Liver (tissue), 9 donors: ENCODE results near the gene ADAMTS1. TPM values are rescaled to one million over a fixed set of nuclear protein-coding genes. Genes with fewer than 3 reads are reported as not detected.

Experiments
- DNase-seq: peaks from one replicate; pipeline ENCODE4 v3.0.0-alpha.2; 2017; ENCODE audit warnings: low spot score
- H3K27ac ChIP-seq, 2 donors: one replicate each; pipeline ENCODE4 v1.7.0; 2013; ENCODE audit warnings: inconsistent platforms in 2 of 2, low read length in 2 of 2, control low read depth in 1 of 2, low read depth in 1 of 2, mild to moderate bottlenecking in 1 of 2
- H3K27me3 ChIP-seq, 4 donors: one replicate each; pipeline versions ENCODE4 v1.6.1 to v1.7.0; 2013; ENCODE audit warnings: low read length in 3 of 4, inconsistent platforms in 1 of 4, mild to moderate bottlenecking in 1 of 4, moderate library complexity in 1 of 4; ENCODE audit not compliant: control insufficient read depth in 4 of 4, insufficient read depth in 4 of 4
- H3K36me3 ChIP-seq, 4 donors: one replicate each; pipeline versions ENCODE4 v1.6.1 to v1.7.0; 2013; ENCODE audit warnings: low read length in 3 of 4, mild to moderate bottlenecking in 3 of 4, low read depth in 1 of 4, moderate library complexity in 1 of 4; ENCODE audit not compliant: control insufficient read depth in 4 of 4, insufficient read depth in 3 of 4
- H3K4me1 ChIP-seq, 4 donors: one replicate each; pipeline versions ENCODE4 v1.6.1 to v1.7.0; 2013; ENCODE audit warnings: low read length in 3 of 4, mild to moderate bottlenecking in 3 of 4, moderate library complexity in 1 of 4; ENCODE audit not compliant: control insufficient read depth in 4 of 4, insufficient read depth in 4 of 4
- H3K4me3 ChIP-seq, 3 donors: one replicate each; pipeline versions ENCODE4 v1.6.1 to v1.7.0; 2013; ENCODE audit warnings: low read length in 3 of 3, control low read depth in 1 of 3, low read depth in 1 of 3, mild to moderate bottlenecking in 1 of 3
- H3K9ac ChIP-seq, 2 donors: one replicate each; pipeline ENCODE4 v1.7.0; 2013; ENCODE audit warnings: low read length in 2 of 2, mild to moderate bottlenecking in 2 of 2, moderate library complexity in 2 of 2, control low read depth in 1 of 2, low read depth in 1 of 2
- H3K9me3 ChIP-seq, 4 donors: one replicate each; pipeline versions ENCODE4 v1.6.1 to v1.7.0; 2013; ENCODE audit warnings: low read length in 3 of 4; ENCODE audit not compliant: control insufficient read depth in 4 of 4
- FOXA1 ChIP-seq: IDR thresholded peaks from 2 replicates; pipeline ENCODE4 v1.6.1; 2016; ENCODE audit warnings: antibody characterized with exemption
- FOXA2 ChIP-seq: IDR thresholded peaks from 2 replicates; pipeline ENCODE4 v1.6.1; 2016; ENCODE audit warnings: antibody characterized with exemption
- GABPA ChIP-seq, 2 donors: IDR thresholded peaks in 1 of 2; conservative IDR thresholded peaks in 1 of 2; 2 replicates each; pipeline ENCODE4 v1.6.1; 2016; ENCODE audit warnings: antibody characterized with exemption in 2 of 2, mild to moderate bottlenecking in 1 of 2, moderate library complexity in 1 of 2
- HNF4A ChIP-seq, 2 donors: conservative IDR thresholded peaks; 2 replicates each; pipeline ENCODE4 v1.6.1; 2016; ENCODE audit warnings: antibody characterized with exemption in 2 of 2, mild to moderate bottlenecking in 2 of 2
- HNF4G ChIP-seq: IDR thresholded peaks from 2 replicates; pipeline ENCODE4 v1.6.1; 2016; ENCODE audit warnings: antibody characterized with exemption
- JUND ChIP-seq, 2 donors: IDR thresholded peaks; 2 replicates each; pipeline ENCODE4 v1.6.1; 2016; ENCODE audit warnings: antibody characterized with exemption in 2 of 2
- NR2F2 ChIP-seq: IDR thresholded peaks from 2 replicates; pipeline ENCODE4 v1.6.1; 2016; ENCODE audit warnings: antibody characterized with exemption
- RAD21 ChIP-seq, 2 donors: IDR thresholded peaks; 2 replicates each; pipeline ENCODE4 v1.6.1; 2016; ENCODE audit warnings: antibody characterized with exemption in 2 of 2, mild to moderate bottlenecking in 2 of 2
- RXRA ChIP-seq, 2 donors: IDR thresholded peaks; 2 replicates each; pipeline ENCODE4 v1.6.1; 2017 to 2018; ENCODE audit warnings: antibody characterized with exemption in 2 of 2, mild to moderate bottlenecking in 1 of 2
- SP1 ChIP-seq: IDR thresholded peaks from 2 replicates; pipeline ENCODE4 v1.6.1; 2018; ENCODE audit warnings: antibody characterized with exemption, mild to moderate bottlenecking
- WGBS: extraction: QIAGEN DNeasy Blood & Tissue Kit; methylation state at CpG from one replicate; pipeline ENCODE4 v1.1.7; 2013; 5-methylcytosine and 5-hydroxymethylcytosine counted together
- polyA plus RNA-seq, 2 donors: library from polyadenylated mRNA; stranded (reverse) in 1 of 2; unstranded in 1 of 2; fragments of 200-250 nt in 1 of 2; fragments of >200 nt in 1 of 2; fragmentation: Nextera tagmentation in 1 of 2; extraction: Ambion mirVana in 1 of 2; gene quantifications; one replicate each; pipeline versions ENCODE4 v1.2.1 to v1.2.3, GENCODE V29; 2013 to 2015
- total RNA-seq, 2 donors: library from RNA; depleted of rRNA; stranded (reverse); fragments of >200 nt; gene quantifications; one replicate each; pipeline ENCODE4 v1.2.3, GENCODE V29; 2014
- TF ChIP-seq, protein P1 (sequence below): fragments of 150-350 bp; IDR thresholded peaks from 2 replicates; pipeline ENCODE4 v1.5.1; 2017; ENCODE audit warnings: improper control_type of control experiment, low read depth, low read length; ENCODE audit not compliant: missing input control
- TF ChIP-seq, protein P2 (sequence below): IDR thresholded peaks from 2 replicates; pipeline ENCODE4 v1.6.1; 2016; ENCODE audit warnings: antibody characterized with exemption
- donor health status: healthy.
- donor health status: healthy.
- donor health status: healthy.
- donor health status: healthy.
- donor health status: healthy.

ADAMTS1 gene
- total and polyA plus RNA-seq, 4 donors, result 3.3 to 23.1 (median 10.7) TPM

DNA sequence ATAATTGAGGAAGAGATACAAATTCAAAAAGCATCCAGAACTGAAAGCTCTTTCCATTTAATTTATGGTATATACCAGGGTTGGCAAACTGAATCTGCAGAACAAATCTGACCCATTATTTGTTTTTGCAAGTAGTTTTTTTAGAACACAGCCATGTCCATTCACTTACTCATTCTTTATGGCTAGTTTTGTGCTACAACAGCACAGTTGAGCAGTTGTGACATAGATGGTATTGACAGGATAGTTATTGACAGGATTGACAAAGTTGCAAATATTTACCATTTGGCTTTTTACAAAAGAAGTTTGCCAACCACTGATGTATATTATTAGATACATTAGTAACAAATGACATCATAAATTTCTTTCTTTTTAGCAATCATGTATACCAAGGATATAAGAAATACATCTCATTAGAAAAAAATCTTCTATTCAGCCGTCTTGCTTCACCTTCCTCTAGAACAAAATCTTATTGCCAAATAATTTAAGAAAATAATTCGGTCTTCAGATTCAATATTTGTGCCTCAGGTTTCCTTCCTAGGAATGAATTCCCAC, 9.4 kb downstream of the ADAMTS1 start:
- Histone ChIP-seq H3K9me3 (no peaks in the 10 kb centered on the region), H3K27ac (no peak overlapping the region), H3K36me3 (peaks cover 3 to 38% (median 19%) of the 10 kb centered on the region in 4 donors), H3K9ac (no peak overlapping the region), H3K27me3 (no peaks in the 10 kb centered on the region), H3K4me1 (no peaks in the 10 kb centered on the region), H3K4me3 (no peak overlapping the region)
- DNase-seq, result no peak
- TF ChIP-seq RXRA (IDR thresholded peaks at IDR 0.05) (no peak), HNF4A (conservative IDR thresholded peaks at IDR 0.05) (no peak), GABPA (IDR thresholded peaks at IDR 0.05 in 1 of 2, conservative IDR thresholded peaks at IDR 0.05 in 1 of 2) (no peak), SP1 (no peak), FOXA2 (no peak), HNF4G (no peak), NR2F2 (no peak), FOXA1 (no peak), RAD21 (IDR thresholded peaks at IDR 0.05) (no peak)
- TF ChIP-seq, protein P1, sequence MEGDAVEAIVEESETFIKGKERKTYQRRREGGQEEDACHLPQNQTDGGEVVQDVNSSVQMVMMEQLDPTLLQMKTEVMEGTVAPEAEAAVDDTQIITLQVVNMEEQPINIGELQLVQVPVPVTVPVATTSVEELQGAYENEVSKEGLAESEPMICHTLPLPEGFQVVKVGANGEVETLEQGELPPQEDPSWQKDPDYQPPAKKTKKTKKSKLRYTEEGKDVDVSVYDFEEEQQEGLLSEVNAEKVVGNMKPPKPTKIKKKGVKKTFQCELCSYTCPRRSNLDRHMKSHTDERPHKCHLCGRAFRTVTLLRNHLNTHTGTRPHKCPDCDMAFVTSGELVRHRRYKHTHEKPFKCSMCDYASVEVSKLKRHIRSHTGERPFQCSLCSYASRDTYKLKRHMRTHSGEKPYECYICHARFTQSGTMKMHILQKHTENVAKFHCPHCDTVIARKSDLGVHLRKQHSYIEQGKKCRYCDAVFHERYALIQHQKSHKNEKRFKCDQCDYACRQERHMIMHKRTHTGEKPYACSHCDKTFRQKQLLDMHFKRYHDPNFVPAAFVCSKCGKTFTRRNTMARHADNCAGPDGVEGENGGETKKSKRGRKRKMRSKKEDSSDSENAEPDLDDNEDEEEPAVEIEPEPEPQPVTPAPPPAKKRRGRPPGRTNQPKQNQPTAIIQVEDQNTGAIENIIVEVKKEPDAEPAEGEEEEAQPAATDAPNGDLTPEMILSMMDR, result no peak
- TF ChIP-seq, protein P2, sequence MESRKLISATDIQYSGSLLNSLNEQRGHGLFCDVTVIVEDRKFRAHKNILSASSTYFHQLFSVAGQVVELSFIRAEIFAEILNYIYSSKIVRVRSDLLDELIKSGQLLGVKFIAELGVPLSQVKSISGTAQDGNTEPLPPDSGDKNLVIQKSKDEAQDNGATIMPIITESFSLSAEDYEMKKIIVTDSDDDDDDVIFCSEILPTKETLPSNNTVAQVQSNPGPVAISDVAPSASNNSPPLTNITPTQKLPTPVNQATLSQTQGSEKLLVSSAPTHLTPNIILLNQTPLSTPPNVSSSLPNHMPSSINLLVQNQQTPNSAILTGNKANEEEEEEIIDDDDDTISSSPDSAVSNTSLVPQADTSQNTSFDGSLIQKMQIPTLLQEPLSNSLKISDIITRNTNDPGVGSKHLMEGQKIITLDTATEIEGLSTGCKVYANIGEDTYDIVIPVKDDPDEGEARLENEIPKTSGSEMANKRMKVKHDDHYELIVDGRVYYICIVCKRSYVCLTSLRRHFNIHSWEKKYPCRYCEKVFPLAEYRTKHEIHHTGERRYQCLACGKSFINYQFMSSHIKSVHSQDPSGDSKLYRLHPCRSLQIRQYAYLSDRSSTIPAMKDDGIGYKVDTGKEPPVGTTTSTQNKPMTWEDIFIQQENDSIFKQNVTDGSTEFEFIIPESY, result no peak
- 89% methylated on average over 2 of the region's 2 CpGs for WGBS

DNA sequence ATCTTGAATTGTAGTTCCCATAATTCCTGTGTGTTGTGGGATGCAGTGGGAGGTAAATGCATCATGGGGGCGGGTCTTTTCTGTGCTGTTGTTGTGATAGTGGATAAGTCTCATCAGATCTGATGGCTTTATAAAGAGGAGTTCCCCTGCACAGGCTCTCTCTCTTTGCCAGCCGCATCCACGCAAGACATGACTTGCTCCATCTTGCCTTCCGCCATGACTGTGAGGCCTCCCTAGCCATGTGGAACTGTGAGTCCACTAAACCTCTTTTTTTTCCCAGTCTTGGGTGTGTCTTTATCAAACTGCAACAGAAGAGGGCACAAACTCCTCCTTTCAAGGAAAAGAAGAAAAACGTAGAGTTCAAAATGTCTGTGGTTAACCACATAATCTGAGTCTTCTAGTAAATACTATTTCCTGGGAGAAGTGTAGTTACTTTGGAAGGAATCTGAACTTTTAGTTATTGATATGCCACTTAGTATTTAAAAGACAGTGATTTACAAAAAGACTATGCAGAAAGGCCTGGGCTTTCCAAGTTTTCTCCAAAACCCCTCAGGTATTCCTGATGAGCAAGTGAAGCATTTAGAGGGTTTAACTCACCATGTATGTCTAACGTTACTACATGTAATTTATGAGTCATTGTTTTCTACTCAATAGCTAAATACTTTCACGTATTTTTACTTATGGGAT, 10.0 kb downstream of the ADAMTS1 start:
- Histone ChIP-seq H3K9ac (no peak overlapping the region), H3K27me3 (no peaks in the 10 kb centered on the region), H3K27ac (no peak overlapping the region), H3K9me3 (no peaks in the 10 kb centered on the region), H3K36me3 (peaks cover 3 to 33% (median 17%) of the 10 kb centered on the region in 4 donors), H3K4me1 (no peaks in the 10 kb centered on the region), H3K4me3 (no peak overlapping the region)
- 84% methylated on average over 7 of the region's 7 CpGs for WGBS
- TF ChIP-seq JUND (IDR thresholded peaks at IDR 0.05), result no peak
- TF ChIP-seq, protein P2, result no peak
- DNase-seq, result no peak
